Upper lobe of left lung (tissue), 6 donors: ENCODE results near the gene AFF4. TPM values are rescaled to one million over a fixed set of nuclear protein-coding genes. Genes with fewer than 3 reads are reported as not detected.

Source experiments
- ATAC-seq, 2 donors: fragments of 200-7000 bp; cut with Tn5 transposase; one replicate each; pipeline ENCODE4 v1.9.1; 2022; ENCODE audit warnings: mild to moderate bottlenecking in 2 of 2, moderate library complexity in 2 of 2; ENCODE audit not compliant: low FRiP score in 2 of 2
- DNase-seq, 2 donors: peaks; one replicate each; pipeline ENCODE4 v3.0.0-alpha.2; 2019 to 2020
- H3K27ac ChIP-seq, 4 donors: fragments of 200-600 bp; sonication (generic); one replicate each; pipeline ENCODE4 v1.5.1; 2016 to 2019
- H3K27me3 ChIP-seq, 4 donors: fragments of 200-600 bp; sonication (generic); one replicate each; pipeline ENCODE4 v1.5.1; 2017 to 2019
- H3K36me3 ChIP-seq, 4 donors: fragments of 200-600 bp; sonication (generic); one replicate each; pipeline ENCODE4 v1.5.1; 2016 to 2019
- H3K4me1 ChIP-seq, 4 donors: fragments of 200-600 bp; sonication (generic); one replicate each; pipeline ENCODE4 v1.5.1; 2018 to 2019
- H3K4me3 ChIP-seq, 4 donors: fragments of 200-600 bp; sonication (generic); one replicate each; pipeline ENCODE4 v1.5.1; 2017 to 2019; ENCODE audit warnings: mild to moderate bottlenecking in 2 of 4, moderate library complexity in 1 of 4
- H3K9me3 ChIP-seq, 4 donors: fragments of 200-600 bp; sonication (generic); one replicate each; pipeline ENCODE4 v1.5.1; 2018 to 2019
- EP300 ChIP-seq, 4 donors: sonication (generic); formaldehyde crosslinking; IDR thresholded peaks; one replicate each; pipeline ENCODE4 v1.5.1; 2017; ENCODE audit warnings: antibody characterized with exemption in 4 of 4, control low read depth in 2 of 4
- POLR2A ChIP-seq, 4 donors: fragments of 450-650 bp; IDR thresholded peaks; one replicate each; pipeline ENCODE4 v1.5.1; 2016 to 2017; ENCODE audit warnings: antibody characterized with exemption in 4 of 4, mild to moderate bottlenecking in 2 of 4
- POLR2AphosphoS5 ChIP-seq, 2 donors: sonication (generic); formaldehyde crosslinking; IDR thresholded peaks; one replicate each; pipeline ENCODE4 v1.5.1; 2017; ENCODE audit warnings: antibody characterized with exemption in 2 of 2
- WGBS, 2 donors: methylation state at CpG; one replicate each; pipeline ENCODE4 v1.1.5; 2017 to 2018; 5-methylcytosine and 5-hydroxymethylcytosine counted together
- total RNA-seq, 6 donors: library from RNA; depleted of rRNA in 4 of 6; stranded (reverse); fragments of >200 nt in 4 of 6; gene quantifications; one replicate each; pipeline versions ENCODE4 v1.1.0 to v1.2.1, GENCODE V29; 2016 to 2021
- TF ChIP-seq, protein P1 (sequence below), 6 experiments: fragments of 450-650 bp in 4 of 6; fragments of 200-600 bp in 2 of 6; sonication (generic) in 2 of 6; IDR thresholded peaks; one replicate each; pipeline ENCODE4 v1.5.1; 2016 to 2019; ENCODE audit warnings: antibody characterized with exemption in 6 of 6
- donor health status: DM: no; HTN: no; CAD: no; lungs with moderate emphysema.
- donor health status: DM: no; HTN: yes; CAD: no; lungs with severe emphysema.

AFF4 gene
- total RNA-seq, 6 donors from 2014 or later: 60.8 to 94.5 (median 72.8) TPM

DNA sequence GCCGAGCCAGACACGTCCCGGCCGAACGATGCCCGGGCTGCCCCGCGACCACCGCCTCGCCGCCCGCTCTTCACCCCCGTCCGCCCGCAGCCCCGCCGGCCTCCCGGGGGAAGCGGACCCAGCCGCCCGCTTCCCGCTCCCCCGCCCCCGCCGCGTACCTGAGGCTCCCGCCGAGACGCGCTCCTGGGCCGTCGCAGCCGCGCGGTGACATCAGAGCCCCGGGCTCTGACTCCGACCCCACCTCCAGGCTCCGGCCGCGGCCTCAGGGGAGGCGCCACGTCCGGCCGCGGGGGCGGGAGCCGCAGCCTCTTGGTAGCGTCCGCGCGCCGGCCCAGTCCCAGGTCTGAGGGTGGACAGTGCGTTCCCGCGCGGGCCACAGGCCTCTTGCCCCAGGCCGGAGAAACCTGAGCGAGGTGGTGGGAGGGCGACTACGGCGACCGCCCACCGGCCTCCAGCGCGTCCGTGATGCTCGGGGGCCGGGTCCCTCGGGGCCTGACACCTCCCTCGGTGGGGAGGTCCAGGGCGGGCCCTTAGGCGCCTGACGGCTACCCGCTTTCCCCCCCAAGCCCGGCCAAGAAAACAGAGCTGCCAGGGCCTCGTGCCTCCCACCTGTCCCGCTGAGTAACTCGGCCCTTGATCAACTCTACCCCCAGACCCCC is 132.9 kb downstream of the AFF4 start, which contains the start of gene SHROOM1:
Gene SHROOM1, minus strand, starts transcription at position 212 of the 659 bp plus-strand sequence. CDS start 4,507 bp downstream, outside the sequence.
- 16% methylated on average over 16 to 22 of the region's 78 CpGs for WGBS, 2 donors
- Histone ChIP-seq H3K9me3 (no peaks in the 10 kb centered on the region), H3K36me3 (peaks cover 0 to 4% (median 2%) of the 10 kb centered on the region in 4 donors), H3K4me3 (peak within 1 kb of the TSS; percentile 58 to 91 (median 86)), H3K27ac (peak within 1 kb of the TSS; percentile 84 to 94 (median 89)), H3K4me1 (peaks cover 29 to 42% (median 36%) of the 10 kb centered on the region in 4 donors), H3K27me3 (peaks cover 0 to 14% (median 2%) of the 10 kb centered on the region in 4 donors)
- peak; percentile 85 to 88 for ATAC-seq
- TF ChIP-seq, protein P1, sequence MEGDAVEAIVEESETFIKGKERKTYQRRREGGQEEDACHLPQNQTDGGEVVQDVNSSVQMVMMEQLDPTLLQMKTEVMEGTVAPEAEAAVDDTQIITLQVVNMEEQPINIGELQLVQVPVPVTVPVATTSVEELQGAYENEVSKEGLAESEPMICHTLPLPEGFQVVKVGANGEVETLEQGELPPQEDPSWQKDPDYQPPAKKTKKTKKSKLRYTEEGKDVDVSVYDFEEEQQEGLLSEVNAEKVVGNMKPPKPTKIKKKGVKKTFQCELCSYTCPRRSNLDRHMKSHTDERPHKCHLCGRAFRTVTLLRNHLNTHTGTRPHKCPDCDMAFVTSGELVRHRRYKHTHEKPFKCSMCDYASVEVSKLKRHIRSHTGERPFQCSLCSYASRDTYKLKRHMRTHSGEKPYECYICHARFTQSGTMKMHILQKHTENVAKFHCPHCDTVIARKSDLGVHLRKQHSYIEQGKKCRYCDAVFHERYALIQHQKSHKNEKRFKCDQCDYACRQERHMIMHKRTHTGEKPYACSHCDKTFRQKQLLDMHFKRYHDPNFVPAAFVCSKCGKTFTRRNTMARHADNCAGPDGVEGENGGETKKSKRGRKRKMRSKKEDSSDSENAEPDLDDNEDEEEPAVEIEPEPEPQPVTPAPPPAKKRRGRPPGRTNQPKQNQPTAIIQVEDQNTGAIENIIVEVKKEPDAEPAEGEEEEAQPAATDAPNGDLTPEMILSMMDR (IDR thresholded peaks at IDR 0.05): no peak
- TF ChIP-seq EP300 (IDR thresholded peaks at IDR 0.05) (no peak), POLR2AphosphoS5 (IDR thresholded peaks at IDR 0.05) (peak; percentile 29 to 63), POLR2A (IDR thresholded peaks at IDR 0.05) (peak in 3 of 4 donors; percentile 13 to 69 (median 47))
- peak; percentile 79 to 94 for DNase-seq

DNA sequence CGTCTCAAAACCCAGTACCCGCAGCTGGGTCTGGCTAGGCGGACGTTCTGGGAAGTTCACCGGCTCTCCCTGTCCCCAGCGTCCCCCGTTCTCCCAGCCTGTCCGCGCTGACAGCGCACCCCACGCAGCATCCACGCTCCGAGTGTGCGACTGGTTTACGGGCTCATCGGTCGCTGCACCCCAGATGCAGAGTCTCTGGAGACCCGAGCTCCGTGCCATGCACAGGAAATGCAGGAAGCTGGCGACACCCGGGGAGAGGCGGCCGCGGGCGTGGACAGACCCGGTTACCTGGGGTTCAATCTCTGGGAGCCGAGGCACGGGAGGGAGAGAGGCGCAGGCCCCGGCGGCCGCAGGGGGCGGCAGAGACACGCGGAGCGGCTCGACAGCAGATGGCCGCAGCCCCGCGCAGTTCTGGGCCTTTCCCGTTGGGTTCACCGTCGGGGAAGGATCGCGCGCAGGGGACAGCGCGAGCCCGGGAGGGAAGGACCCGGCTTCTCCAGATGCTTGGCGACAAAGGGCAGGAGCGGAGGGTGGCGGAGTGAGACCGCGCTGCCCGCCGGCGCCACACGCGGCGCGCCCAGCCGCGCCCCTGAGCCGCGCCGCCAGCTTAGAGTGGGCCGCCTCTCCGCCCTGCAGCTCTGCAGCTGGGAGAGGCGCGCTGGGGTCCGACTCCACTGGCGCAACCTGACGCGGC is 133.5 kb downstream of the AFF4 start:
- Histone ChIP-seq H3K4me3 (peak overlapping the region; percentile 58 to 91 (median 86)), H3K27me3 (peaks cover 0 to 18% (median 2%) of the 10 kb centered on the region in 4 donors), H3K36me3 (peaks cover 0 to 9% (median 6%) of the 10 kb centered on the region in 4 donors), H3K4me1 (peaks cover 29 to 48% (median 36%) of the 10 kb centered on the region in 4 donors), H3K9me3 (no peaks in the 10 kb centered on the region), H3K27ac (peak overlapping the region; percentile 84 to 94 (median 89))
- 4 to 6% methylated on average over 23 to 48 of the region's 75 CpGs for WGBS, 2 donors
- TF ChIP-seq POLR2A (IDR thresholded peaks at IDR 0.05) (no peak), POLR2AphosphoS5 (IDR thresholded peaks at IDR 0.05) (peak in 1 of 2 donors; percentile 26), EP300 (IDR thresholded peaks at IDR 0.05) (no peak)
- TF ChIP-seq, protein P1 (IDR thresholded peaks at IDR 0.05): peak; percentile 90 to 95 (median 92)
- peak; percentile 83 to 96 for DNase-seq
- peak; percentile 83 to 94 for ATAC-seq

DNA sequence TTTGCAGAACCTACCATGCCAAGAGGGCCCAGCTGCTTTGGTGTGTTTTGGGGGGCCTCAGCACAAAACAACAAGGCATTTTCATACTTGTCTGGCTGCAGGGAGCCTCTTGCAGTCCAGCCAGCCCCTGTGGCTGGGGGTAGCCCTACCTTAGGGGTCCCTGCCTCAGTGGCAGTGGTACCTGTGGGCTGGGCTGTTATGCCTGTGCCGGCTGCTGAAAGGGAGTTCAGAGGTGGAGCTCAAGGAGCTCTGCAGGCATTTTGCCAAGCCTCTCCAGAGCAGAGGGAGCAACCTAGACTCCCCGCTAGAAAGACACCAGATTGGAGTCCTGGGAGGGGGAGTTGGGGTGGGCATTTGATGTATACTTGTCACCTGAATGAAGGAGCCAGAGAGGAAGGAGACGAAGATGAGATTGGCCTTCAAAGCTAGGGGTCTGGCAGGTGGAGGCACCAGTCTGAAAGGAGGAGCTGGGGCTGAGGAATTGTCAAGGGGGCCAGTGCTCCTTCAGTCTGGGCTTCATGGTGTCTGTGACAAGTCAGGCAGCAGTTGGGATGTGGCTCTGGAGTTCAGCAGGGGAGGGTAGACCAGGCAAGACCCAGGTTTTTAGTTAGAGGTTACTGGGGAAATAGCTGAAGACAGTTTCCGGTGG is 134.5 kb downstream of the AFF4 start:
- TF ChIP-seq POLR2AphosphoS5 (IDR thresholded peaks at IDR 0.05) (no peak), EP300 (IDR thresholded peaks at IDR 0.05) (no peak), POLR2A (IDR thresholded peaks at IDR 0.05) (no peak)
- TF ChIP-seq, protein P1 (IDR thresholded peaks at IDR 0.05): no peak
- Histone ChIP-seq H3K27me3 (peaks cover 0 to 18% (median 2%) of the 10 kb centered on the region in 4 donors), H3K9me3 (no peaks in the 10 kb centered on the region), H3K36me3 (peaks cover 0 to 18% (median 10%) of the 10 kb centered on the region in 4 donors), H3K4me3 (peak overlapping the region in 3 of 4 donors; percentile 85 to 91 (median 88)), H3K27ac (peak overlapping the region in 3 of 4 donors; percentile 84 to 94 (median 92)), H3K4me1 (peaks cover 29 to 48% (median 36%) of the 10 kb centered on the region in 4 donors)
- DNase-seq (no peak), ATAC-seq (no peak)
- 61 to 63% methylated on average over 3 to 4 of the region's 4 CpGs for WGBS, 2 donors

DNA sequence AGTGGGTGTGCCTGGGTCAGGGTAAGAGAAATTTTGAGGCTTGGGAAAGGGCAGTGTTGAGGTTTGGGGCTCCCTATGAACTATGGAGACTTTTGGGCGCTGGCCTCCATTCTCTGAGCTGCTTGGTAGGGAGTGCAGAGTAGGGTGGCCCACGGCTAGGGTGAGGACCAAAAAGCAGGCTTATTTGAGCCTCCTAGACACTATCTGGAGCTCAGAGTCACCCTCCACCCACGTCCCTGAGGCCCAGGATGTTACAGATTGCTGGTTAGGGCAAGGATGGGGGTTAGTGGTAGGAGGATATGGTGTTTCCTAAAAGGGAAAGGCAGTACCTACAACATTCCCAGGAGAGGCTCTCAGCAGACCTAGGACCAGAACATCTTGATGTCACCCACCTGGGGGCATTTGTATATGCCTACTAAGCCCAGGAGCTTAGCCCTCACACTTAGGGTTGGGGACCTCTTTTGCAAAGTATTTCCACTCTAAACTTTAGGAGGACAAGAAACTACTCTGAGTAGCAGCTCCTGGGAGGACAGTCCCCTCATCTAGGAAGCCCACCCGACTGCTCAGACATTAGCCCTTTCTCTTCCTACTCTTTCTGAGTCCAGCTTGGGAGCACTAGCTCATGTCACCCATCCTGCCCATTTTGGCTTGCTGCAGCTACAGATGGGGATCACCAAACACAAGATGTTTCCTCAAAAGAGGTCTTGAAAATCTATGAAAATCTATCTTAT is 135.3 kb downstream of the AFF4 start:
- 86 to 91% methylated on average over 4 of the region's 4 CpGs for WGBS, 2 donors
- no peak for DNase-seq
- Histone ChIP-seq H3K4me1 (peaks cover 29 to 54% (median 38%) of the 10 kb centered on the region in 4 donors), H3K36me3 (peaks cover 0 to 26% (median 10%) of the 10 kb centered on the region in 4 donors), H3K4me3 (no peak overlapping the region), H3K27ac (peak overlapping the region in 2 of 4 donors; percentile 78 to 92), H3K27me3 (peaks cover 0 to 18% (median 2%) of the 10 kb centered on the region in 4 donors), H3K9me3 (no peaks in the 10 kb centered on the region)
- TF ChIP-seq EP300 (IDR thresholded peaks at IDR 0.05): no peak
- ATAC-seq: no peak
